GM06990 (cell line): Measurements from ENCODE around the gene WNK2.

ENCODE experiments used
- DNase-seq: peaks from one replicate; pipeline ENCODE4 v3.0.0-alpha.2; 2011; ENCODE audit not compliant: insufficient read length; ENCODE audit errors: extremely low read depth
- H3K27me3 ChIP-seq: replicated peaks from 2 replicates; pipeline ENCODE4 v1.6.0; 2011; ENCODE audit warnings: low read length; ENCODE audit not compliant: control insufficient read depth, insufficient read depth
- H3K36me3 ChIP-seq: 2 replicates; pipeline ENCODE4 v1.5.1; 2011; ENCODE audit warnings: low read length; ENCODE audit not compliant: control insufficient read depth, insufficient read depth
- H3K4me3 ChIP-seq: replicated peaks from 2 replicates; pipeline ENCODE4 v1.5.1; 2011; ENCODE audit warnings: low read depth, mild to moderate bottlenecking, control low read depth, low read length
- CTCF ChIP-seq: IDR thresholded peaks from 2 replicates; pipeline ENCODE4 v1.5.1; 2011; ENCODE audit warnings: low read length, control low read depth, mild to moderate bottlenecking, inconsistent platforms; ENCODE audit not compliant: insufficient read depth, poor library complexity, severe bottlenecking

WNK2 gene

GRCh38 chr9:93172666-93173364, 11.1 kb upstream of the WNK2 start:
- Histone ChIP-seq H3K36me3 (no peaks in the 10 kb centered on the region), H3K27me3 (no peaks in the 10 kb centered on the region), H3K4me3 (no peak overlapping the region)
- DNase-seq = no peak
- TF ChIP-seq CTCF = no peak

GRCh38 chr9:93173365-93174051, 10.4 kb upstream of the WNK2 start:
- DNase-seq = no peak
- H3K27me3 ChIP-seq = no peaks in the 10 kb centered on the region; the same call in 1 of the 2 replicates
- H3K36me3 ChIP-seq = no peaks in the 10 kb centered on the region
- TF ChIP-seq CTCF = no peak
- H3K4me3 ChIP-seq = no peak overlapping the region

DNA sequence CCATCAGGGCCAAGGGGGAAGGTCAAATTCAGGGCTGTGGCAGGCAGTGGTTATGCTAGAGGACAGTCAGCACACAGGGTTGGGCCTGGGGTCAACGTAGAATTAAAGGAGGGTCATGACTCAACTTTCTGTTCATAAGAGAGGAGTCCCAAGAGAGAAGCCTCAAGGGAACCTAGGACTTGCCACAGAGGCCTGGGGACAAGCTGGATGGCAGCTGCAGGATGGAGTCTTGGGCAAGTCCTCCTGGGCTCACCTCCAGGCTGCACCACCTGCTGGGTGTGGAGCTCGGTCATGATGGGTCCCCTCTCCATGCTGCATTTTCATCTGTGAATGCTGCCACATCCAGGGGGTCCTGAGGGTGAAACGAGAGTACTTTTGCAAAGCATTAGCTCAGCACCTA, 9.0 kb upstream of the WNK2 start:
- no peak for DNase-seq
- no peak for TF ChIP-seq CTCF
- Histone ChIP-seq H3K4me3 (no peak overlapping the region), H3K36me3 (no peaks in the 10 kb centered on the region), H3K27me3 (no peaks in the 10 kb centered on the region; the same call in 1 of the 2 replicates)

DNA sequence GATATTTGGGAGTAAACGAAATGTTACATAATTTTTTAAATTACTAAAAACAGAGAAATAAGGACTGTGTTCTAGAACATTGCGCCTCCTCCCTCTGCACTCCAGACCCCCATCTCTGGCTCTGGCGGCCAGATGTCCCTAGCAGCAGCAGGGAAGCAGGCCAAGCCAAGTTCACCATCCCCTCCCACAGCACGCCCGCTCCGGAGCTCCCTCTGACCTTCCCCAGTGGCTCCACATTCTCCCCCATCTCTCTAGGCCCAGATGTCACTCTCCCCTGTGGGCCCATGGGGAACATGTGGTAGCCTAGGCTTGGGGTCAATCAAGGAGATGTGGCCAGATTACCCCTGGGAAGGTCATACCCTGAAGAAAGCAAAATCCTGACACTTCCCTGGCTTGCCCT, 6.3 kb upstream of the WNK2 start:
- no peaks in the 10 kb centered on the region for H3K36me3 ChIP-seq
- TF ChIP-seq CTCF = no peak
- no peak for DNase-seq
- no peak overlapping the region for H3K4me3 ChIP-seq
- H3K27me3 ChIP-seq = no peaks in the 10 kb centered on the region; the same call in 1 of the 2 replicates

DNA sequence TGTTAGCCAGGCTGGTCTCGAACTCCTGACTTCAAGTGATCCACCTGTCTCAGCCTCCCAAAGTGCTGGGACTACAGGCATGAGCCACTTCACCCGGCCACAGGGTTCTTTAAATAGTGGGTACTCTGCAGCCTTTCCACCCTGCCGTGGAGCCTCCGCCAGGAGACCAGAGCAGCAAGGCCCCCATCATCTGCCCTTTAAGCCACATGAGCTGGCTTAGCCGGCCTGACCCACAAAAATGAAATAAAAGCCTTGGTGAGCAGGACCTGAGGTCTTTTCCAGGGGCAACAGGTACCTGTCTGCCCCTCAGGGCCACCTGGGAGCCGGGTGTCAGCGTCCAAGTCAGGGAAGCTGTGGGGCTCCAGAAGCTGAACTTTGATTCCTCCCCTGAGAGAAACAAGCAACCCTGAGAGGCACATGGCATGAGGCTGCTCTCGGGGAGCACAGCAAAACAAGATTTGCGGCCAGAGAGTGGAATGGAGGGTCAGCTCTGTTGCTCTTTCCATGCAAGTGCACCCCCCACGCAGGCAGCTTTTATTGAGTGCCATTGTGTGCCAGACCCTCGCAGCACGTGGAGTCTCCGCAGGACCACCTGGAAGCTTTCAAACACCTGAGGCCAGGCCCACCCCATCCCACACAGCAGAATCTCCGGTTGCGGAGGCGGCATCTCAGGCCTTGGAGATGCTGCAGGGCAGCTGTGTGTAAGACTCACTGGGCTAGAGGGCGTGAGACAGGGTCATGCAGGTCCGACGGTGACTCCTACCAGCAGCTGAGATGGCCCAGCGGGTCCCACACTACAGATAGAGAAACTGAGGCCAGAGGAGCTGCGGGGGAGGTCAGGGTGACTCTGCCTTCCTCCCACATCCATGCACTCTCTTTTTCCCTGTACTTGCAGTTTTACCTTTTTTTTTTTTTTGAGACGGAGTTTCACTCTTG, 4.8 kb upstream of the WNK2 start:
- no peak for TF ChIP-seq CTCF
- no peak for DNase-seq
- no peaks in the 10 kb centered on the region for H3K36me3 ChIP-seq
- H3K27me3 ChIP-seq = peaks cover 2% of the 10 kb centered on the region
- H3K4me3 ChIP-seq = no peak overlapping the region
